Type B pancreatic cell (in vitro differentiated cells): ENCODE results near the gene RXFP1. TPM values are rescaled to one million over a fixed set of nuclear protein-coding genes. Genes with fewer than 3 reads are reported as not detected.

Source experiments
- DNase-seq: peaks from one replicate; pipeline ENCODE4 v3.0.0; 2021; ENCODE audit warnings: mixed read lengths; ENCODE audit not compliant: unreplicated experiment; ENCODE audit errors: extremely low spot score
- H3K27ac Mint-ChIP-seq: 2 replicates; pipeline ENCODE4 v1.8.0; 2021; ENCODE audit warnings: mild to moderate bottlenecking, mixed read lengths
- H3K27me3 Mint-ChIP-seq: 2 replicates; pipeline ENCODE4 v1.8.0; 2021; ENCODE audit warnings: mixed read lengths
- H3K36me3 Mint-ChIP-seq: 2 replicates; pipeline ENCODE4 v1.8.0; 2021; ENCODE audit warnings: mixed read lengths
- H3K4me1 Mint-ChIP-seq: one replicate; pipeline ENCODE4 v1.8.0; 2021; ENCODE audit warnings: mixed read lengths; ENCODE audit not compliant: unreplicated experiment
- H3K4me3 Mint-ChIP-seq: 2 replicates; pipeline ENCODE4 v1.8.0; 2021; ENCODE audit warnings: mild to moderate bottlenecking, mixed read lengths
- H3K9me3 Mint-ChIP-seq: 2 replicates; pipeline ENCODE4 v1.8.0; 2021; ENCODE audit warnings: mixed read lengths
- total RNA-seq: library from RNA; stranded (reverse); gene quantifications from 2 replicates; pipeline ENCODE4 v1.2.1, GENCODE V29; 2021; ENCODE audit warnings: low replicate concordance
- TF ChIP-seq, protein P1 (sequence below): fragments of 200-600 bp; sonication (generic); conservative IDR thresholded peaks from 2 replicates; pipeline ENCODE4 v1.5.0; 2021; ENCODE audit warnings: antibody characterized with exemption, mild to moderate bottlenecking

The RXFP1 gene
- total RNA-seq, 1 donor from 2014 or later = 0.07 TPM

DNA sequence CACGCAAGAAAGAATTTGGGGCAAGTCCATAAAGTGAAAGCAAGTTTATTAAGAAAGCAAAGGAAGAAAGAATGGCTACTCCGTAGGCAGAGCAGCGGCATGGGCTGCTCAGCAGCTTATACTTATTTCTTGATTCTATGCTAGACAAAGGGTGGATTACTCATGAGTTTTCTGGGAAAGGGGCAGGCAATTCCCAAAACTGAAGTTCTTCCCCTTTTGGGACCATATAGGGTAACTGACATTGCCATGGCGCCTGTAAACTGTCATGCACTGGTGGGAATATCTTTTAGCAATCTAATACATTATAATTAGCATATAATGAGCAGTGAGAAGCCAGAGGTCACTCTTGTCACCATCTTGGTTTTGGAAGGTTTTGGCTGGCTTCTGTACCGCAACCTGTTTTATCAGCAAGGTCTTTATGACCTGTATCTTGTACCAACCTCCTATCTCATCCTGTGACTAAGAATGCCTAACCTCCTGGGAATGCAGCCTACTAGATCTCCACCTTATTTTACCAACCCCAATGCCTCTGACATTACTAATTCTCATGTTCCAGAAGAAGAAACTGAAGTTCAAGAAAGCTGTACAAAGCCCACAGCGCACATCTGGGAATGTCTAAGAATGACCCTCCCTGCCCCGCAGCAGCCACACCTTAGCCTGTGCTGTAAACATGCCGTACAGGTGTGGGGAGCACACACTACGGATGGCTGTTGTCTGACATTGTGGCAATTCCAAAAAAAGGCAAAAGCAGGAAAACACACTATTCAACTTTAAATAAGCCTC, 18.6 kb downstream of the RXFP1 start:
- no peaks in the 10 kb centered on the region for H3K27me3 Mint-ChIP-seq
- H3K27ac Mint-ChIP-seq = peak overlapping the region; percentile 5
- H3K9me3 Mint-ChIP-seq = no peaks in the 10 kb centered on the region
- TF ChIP-seq, protein P1, sequence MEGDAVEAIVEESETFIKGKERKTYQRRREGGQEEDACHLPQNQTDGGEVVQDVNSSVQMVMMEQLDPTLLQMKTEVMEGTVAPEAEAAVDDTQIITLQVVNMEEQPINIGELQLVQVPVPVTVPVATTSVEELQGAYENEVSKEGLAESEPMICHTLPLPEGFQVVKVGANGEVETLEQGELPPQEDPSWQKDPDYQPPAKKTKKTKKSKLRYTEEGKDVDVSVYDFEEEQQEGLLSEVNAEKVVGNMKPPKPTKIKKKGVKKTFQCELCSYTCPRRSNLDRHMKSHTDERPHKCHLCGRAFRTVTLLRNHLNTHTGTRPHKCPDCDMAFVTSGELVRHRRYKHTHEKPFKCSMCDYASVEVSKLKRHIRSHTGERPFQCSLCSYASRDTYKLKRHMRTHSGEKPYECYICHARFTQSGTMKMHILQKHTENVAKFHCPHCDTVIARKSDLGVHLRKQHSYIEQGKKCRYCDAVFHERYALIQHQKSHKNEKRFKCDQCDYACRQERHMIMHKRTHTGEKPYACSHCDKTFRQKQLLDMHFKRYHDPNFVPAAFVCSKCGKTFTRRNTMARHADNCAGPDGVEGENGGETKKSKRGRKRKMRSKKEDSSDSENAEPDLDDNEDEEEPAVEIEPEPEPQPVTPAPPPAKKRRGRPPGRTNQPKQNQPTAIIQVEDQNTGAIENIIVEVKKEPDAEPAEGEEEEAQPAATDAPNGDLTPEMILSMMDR = no peak
- DNase-seq = no peak
- no peaks in the 10 kb centered on the region for H3K36me3 Mint-ChIP-seq
- H3K4me3 Mint-ChIP-seq = no peak overlapping the region
- H3K4me1 Mint-ChIP-seq = no peaks in the 10 kb centered on the region

DNA sequence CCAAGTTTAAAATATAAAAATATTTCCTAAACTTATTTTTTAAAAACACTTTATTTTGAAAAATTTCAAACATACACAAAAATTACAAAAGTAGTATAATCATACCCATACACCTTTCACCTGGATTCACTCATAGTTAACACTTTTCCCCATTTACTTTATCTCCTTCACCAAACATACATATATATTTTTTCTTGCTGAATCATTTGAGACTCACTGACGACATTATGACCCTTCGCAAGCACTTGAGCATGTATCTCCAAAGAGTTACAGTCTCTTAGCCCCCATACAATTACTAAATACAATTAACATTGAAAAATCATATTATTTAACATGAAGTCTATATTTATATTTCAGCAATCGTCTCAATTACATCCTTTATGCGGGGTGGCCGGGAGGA, 19.8 kb downstream of the RXFP1 start:
- TF ChIP-seq, protein P1 = no peak
- no peak overlapping the region for H3K4me3 Mint-ChIP-seq
- no peaks in the 10 kb centered on the region for H3K9me3 Mint-ChIP-seq

DNA sequence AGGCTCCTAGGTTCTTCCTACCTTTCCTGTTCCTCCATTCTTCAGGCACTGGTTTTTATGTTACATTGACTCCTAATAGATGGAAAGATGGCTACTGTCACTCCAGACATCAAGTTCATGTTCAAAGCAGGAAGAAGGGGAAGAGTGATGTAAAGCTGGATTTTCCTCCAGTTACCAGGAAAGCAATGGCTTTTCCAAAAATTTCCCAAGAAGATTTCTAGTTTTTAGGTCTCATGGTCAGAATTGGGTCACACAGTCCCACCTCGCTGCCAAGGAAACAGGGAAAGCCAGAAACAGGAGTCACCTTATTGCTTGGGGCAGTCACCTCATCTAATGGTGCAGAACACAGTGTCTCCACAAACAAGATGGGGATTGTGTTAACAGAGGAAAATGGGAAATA, 21.5 kb downstream of the RXFP1 start:
- TF ChIP-seq, protein P1 = no peak
- H3K4me3 Mint-ChIP-seq = no peak overlapping the region

More for the DNA sequence above, 19.8 kb downstream of the RXFP1 start:
- H3K36me3 Mint-ChIP-seq = no peaks in the 10 kb centered on the region
- no peaks in the 10 kb centered on the region for H3K27me3 Mint-ChIP-seq
- DNase-seq = no peak
- no peak overlapping the region for H3K27ac Mint-ChIP-seq
- no peaks in the 10 kb centered on the region for H3K4me1 Mint-ChIP-seq

DNA sequence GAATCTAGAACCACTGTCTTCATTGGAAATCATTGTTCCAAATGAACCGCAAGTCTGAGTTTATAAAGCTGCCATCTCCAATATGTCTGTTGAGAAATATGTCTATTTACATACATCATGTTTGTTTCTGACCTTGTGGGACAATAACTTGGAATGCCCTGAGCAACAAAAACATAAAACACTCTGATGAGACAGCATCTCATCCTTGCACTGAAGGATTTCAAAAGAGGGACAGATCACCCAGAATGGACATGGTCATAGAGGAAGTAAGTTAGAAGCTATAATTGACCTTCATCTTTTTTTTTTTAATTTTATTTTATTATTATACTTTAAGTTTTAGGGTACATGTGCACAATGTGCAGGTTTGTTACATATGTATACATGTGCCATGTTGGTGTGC, 22.5 kb downstream of the RXFP1 start:
- H3K36me3 Mint-ChIP-seq = no peaks in the 10 kb centered on the region
- peaks cover 5% of the 10 kb centered on the region for H3K9me3 Mint-ChIP-seq
- DNase-seq = no peak
- no peaks in the 10 kb centered on the region for H3K4me1 Mint-ChIP-seq
- H3K27me3 Mint-ChIP-seq = no peaks in the 10 kb centered on the region
- H3K27ac Mint-ChIP-seq = no peak overlapping the region
- TF ChIP-seq, protein P1 = no peak
- H3K4me3 Mint-ChIP-seq = no peak overlapping the region

More for the DNA sequence above, 21.5 kb downstream of the RXFP1 start:
- no peak overlapping the region for H3K27ac Mint-ChIP-seq
- no peak for DNase-seq
- no peaks in the 10 kb centered on the region for H3K27me3 Mint-ChIP-seq
- H3K4me1 Mint-ChIP-seq = no peaks in the 10 kb centered on the region
- H3K36me3 Mint-ChIP-seq = no peaks in the 10 kb centered on the region
- peaks cover 5% of the 10 kb centered on the region for H3K9me3 Mint-ChIP-seq

DNA sequence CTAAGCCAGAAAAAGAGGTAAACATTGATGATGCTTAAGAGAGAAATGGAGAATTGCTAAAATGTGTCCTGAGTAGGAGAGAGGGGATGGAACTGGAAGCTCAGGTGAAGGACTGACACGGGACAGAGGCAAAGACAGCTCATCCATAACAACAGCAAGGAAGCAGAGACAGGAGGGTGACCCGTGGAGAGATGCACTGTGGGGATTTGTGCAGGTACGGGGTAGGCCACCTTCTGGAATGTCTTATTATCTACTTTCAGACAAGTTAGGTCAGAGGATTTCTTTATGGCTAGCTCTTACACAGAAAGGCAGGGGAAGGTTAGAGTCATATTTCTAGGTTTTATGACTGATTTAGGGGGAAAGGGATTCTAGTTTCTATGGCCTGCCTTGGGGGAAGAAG, 31.7 kb downstream of the RXFP1 start:
- Mint-ChIP-seq H3K4me1 (no peaks in the 10 kb centered on the region), H3K27me3 (no peaks in the 10 kb centered on the region), H3K27ac (no peak overlapping the region), H3K4me3 (no peak overlapping the region), H3K9me3 (no peaks in the 10 kb centered on the region), H3K36me3 (no peaks in the 10 kb centered on the region)
- DNase-seq = no peak
- TF ChIP-seq, protein P1 = no peak
